ENCODE results near the gene ST8SIA5. TPM values are rescaled to one million over a fixed set of nuclear protein-coding genes. Genes with fewer than 3 reads are reported as not detected.

ST8SIA5 gene
- total RNA-seq, 1 experiment from 2014 or later, result 5.4 TPM

- POLR2A ChIA-PET, result interaction anchor here (0.7 kb wide), 1 partner anchor 12 kb away, joined by 3 read pairs; no protein-coding TSS in a partner anchor
- CTCF ChIA-PET, result interaction anchor here (0.7 to 1.7 kb wide), 5 partner anchors 13 to 242 kb away, joined by 3 to 8 read pairs (median 3); no protein-coding TSS in a partner anchor
- Mint-ChIP-seq H3K27me3 (ENCODE audit: low read depth) (peaks cover 2% of the 10 kb centered on the region; the same call in 1 of the 2 replicates), H3K9me3 (peaks cover 11% of the 10 kb centered on the region), H3K4me3 (no peak overlapping the region), H3K27ac (no peak overlapping the region), H3K36me3 (peaks cover 6% of the 10 kb centered on the region), H3K4me1 (peaks cover 19% of the 10 kb centered on the region)
- DNase-seq (ENCODE audit: low spot score) (no peak), ATAC-seq (no peak)
- no peak for TF ChIP-seq GTF2I (CRISPR knock-in tag; conservative IDR thresholded peaks at IDR 0.05)
- no peak for TF ChIP-seq ATF3 (CRISPR knock-in tag; conservative IDR thresholded peaks at IDR 0.05)
- no peak for TF ChIP-seq USF1 (CRISPR knock-in tag; IDR thresholded peaks at IDR 0.05)
- TF ChIP-seq ZNF317 (CRISPR knock-in tag; IDR thresholded peaks at IDR 0.05; ENCODE audit: borderline replicate concordance, low read depth), result no peak
- no peak for TF ChIP-seq JUN (CRISPR knock-in tag; IDR thresholded peaks at IDR 0.05)
- TF ChIP-seq CTCF (IDR thresholded peaks at IDR 0.05), result no peak
- TF ChIP-seq, protein P1, sequence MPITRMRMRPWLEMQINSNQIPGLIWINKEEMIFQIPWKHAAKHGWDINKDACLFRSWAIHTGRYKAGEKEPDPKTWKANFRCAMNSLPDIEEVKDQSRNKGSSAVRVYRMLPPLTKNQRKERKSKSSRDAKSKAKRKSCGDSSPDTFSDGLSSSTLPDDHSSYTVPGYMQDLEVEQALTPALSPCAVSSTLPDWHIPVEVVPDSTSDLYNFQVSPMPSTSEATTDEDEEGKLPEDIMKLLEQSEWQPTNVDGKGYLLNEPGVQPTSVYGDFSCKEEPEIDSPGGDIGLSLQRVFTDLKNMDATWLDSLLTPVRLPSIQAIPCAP (CRISPR knock-in tag; IDR thresholded peaks at IDR 0.05), result no peak
- TF ChIP-seq ZNF263 (CRISPR knock-in tag; IDR thresholded peaks at IDR 0.05; ENCODE audit: low read depth), result no peak
Observed at GRCh38 chr18:46702471-46702870, 54.4 kb downstream of the ST8SIA5 start.

- no peak overlapping the region for H3K4me3 Mint-ChIP-seq
- ChIA-PET CTCF (no interaction called here), POLR2A (no interaction called here)
- peaks cover 2% of the 10 kb centered on the region; the same call in 1 of the 2 replicates for H3K27me3 Mint-ChIP-seq (ENCODE audit: low read depth)
- H3K36me3 Mint-ChIP-seq, result peaks cover 6% of the 10 kb centered on the region
- no peak overlapping the region for H3K27ac Mint-ChIP-seq
- peaks cover 15% of the 10 kb centered on the region for H3K9me3 Mint-ChIP-seq
- ATAC-seq (no peak), DNase-seq (ENCODE audit: low spot score) (no peak)
- H3K4me1 Mint-ChIP-seq, result peaks cover 3% of the 10 kb centered on the region; the same call in 1 of the 2 replicates
- TF ChIP-seq NR3C1 (CRISPR knock-in tag; conservative IDR thresholded peaks at IDR 0.05; ENCODE audit: low read depth), result no peak
- TF ChIP-seq SMAD3 (CRISPR knock-in tag; IDR thresholded peaks at IDR 0.05; ENCODE audit: borderline replicate concordance), result no peak
- TF ChIP-seq, protein P2, sequence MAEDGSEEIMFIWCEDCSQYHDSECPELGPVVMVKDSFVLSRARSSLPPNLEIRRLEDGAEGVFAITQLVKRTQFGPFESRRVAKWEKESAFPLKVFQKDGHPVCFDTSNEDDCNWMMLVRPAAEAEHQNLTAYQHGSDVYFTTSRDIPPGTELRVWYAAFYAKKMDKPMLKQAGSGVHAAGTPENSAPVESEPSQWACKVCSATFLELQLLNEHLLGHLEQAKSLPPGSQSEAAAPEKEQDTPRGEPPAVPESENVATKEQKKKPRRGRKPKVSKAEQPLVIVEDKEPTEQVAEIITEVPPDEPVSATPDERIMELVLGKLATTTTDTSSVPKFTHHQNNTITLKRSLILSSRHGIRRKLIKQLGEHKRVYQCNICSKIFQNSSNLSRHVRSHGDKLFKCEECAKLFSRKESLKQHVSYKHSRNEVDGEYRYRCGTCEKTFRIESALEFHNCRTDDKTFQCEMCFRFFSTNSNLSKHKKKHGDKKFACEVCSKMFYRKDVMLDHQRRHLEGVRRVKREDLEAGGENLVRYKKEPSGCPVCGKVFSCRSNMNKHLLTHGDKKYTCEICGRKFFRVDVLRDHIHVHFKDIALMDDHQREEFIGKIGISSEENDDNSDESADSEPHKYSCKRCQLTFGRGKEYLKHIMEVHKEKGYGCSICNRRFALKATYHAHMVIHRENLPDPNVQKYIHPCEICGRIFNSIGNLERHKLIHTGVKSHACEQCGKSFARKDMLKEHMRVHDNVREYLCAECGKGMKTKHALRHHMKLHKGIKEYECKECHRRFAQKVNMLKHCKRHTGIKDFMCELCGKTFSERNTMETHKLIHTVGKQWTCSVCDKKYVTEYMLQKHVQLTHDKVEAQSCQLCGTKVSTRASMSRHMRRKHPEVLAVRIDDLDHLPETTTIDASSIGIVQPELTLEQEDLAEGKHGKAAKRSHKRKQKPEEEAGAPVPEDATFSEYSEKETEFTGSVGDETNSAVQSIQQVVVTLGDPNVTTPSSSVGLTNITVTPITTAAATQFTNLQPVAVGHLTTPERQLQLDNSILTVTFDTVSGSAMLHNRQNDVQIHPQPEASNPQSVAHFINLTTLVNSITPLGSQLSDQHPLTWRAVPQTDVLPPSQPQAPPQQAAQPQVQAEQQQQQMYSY (CRISPR knock-in tag; IDR thresholded peaks at IDR 0.05), result no peak
Observed at GRCh38 chr18:46700066-46700824, 56.6 kb downstream of the ST8SIA5 start.

- POLR2A ChIA-PET, result no interaction called here
- DNase-seq (ENCODE audit: low spot score) (no peak), ATAC-seq (no peak)
- Mint-ChIP-seq H3K4me3 (no peak overlapping the region), H3K27ac (no peak overlapping the region), H3K4me1 (peaks cover 22% of the 10 kb centered on the region), H3K36me3 (peaks cover 6% of the 10 kb centered on the region), H3K9me3 (peaks cover 15% of the 10 kb centered on the region), H3K27me3 (ENCODE audit: low read depth) (peaks cover 2% of the 10 kb centered on the region; the same call in 1 of the 2 replicates)
- TF ChIP-seq MXD4 (CRISPR knock-in tag; IDR thresholded peaks at IDR 0.05; ENCODE audit: borderline replicate concordance) (no peak), ATF3 (CRISPR knock-in tag; conservative IDR thresholded peaks at IDR 0.05) (no peak), ATF1 (CRISPR knock-in tag; IDR thresholded peaks at IDR 0.05) (no peak), GTF2I (CRISPR knock-in tag; conservative IDR thresholded peaks at IDR 0.05) (no peak), CREB1 (CRISPR knock-in tag; IDR thresholded peaks at IDR 0.05) (no peak), TEAD4 (CRISPR knock-in tag; IDR thresholded peaks at IDR 0.05) (no peak)
- CTCF ChIA-PET, result interaction anchor here (0.6 to 0.9 kb wide), 2 partner anchors 22 to 39 kb away, joined by 3 read pairs; no protein-coding TSS in a partner anchor
Observed at GRCh38 chr18:46696702-46697101, 60.2 kb downstream of the ST8SIA5 start.
